Astrocyte of the spinal cord (primary cell): Measurements from ENCODE around the gene SIM1.
A peak's percentile ranks its signal among the peaks of the same experiment; 100 is the strongest.

Experiments
- DNase-seq: peaks from one replicate; pipeline ENCODE4 v3.0.0; 2011; ENCODE audit warnings: low read depth, low spot score
- H3K4me3 ChIP-seq: 2 replicates; pipeline ENCODE4 v1.5.1; 2011; ENCODE audit warnings: low read depth, mild to moderate bottlenecking, low read length, moderate library complexity
- CTCF ChIP-seq: IDR thresholded peaks from 2 replicates; pipeline ENCODE4 v1.5.1; 2012; ENCODE audit warnings: low read depth, mild to moderate bottlenecking, low read length, inconsistent platforms
- in situ Hi-C: cut with HindIII; loops from 2 replicates; pipeline ENCODE4 v1.10.0; 2017; ENCODE audit warnings: low sequenced_read_pairs

Gene SIM1

GRCh38 chr6:100342830-100343229, 121.9 kb downstream of the SIM1 start:
- DNase-seq = peak; percentile 57
- in situ Hi-C loops = no loop called here
- no peak for TF ChIP-seq CTCF
- H3K4me3 ChIP-seq = no peak overlapping the region

GRCh38 chr6:100339574-100340255, 125.0 kb downstream of the SIM1 start:
- in situ Hi-C loops = no loop called here
- no peak for TF ChIP-seq CTCF
- DNase-seq = no peak
- no peak overlapping the region for H3K4me3 ChIP-seq

GRCh38 chr6:100338090-100338489, 126.6 kb downstream of the SIM1 start:
- in situ Hi-C loops = no loop called here
- no peak for TF ChIP-seq CTCF
- DNase-seq = no peak
- H3K4me3 ChIP-seq = no peak overlapping the region

- in situ Hi-C loops = no loop called here
- no peak overlapping the region for H3K4me3 ChIP-seq
- no peak for TF ChIP-seq CTCF
- no peak for DNase-seq
These were observed 127.8 kb downstream of the SIM1 start for GRCh38 chr6:100336876-100337275.

- DNase-seq = no peak
- in situ Hi-C loops = no loop called here
- no peak overlapping the region for H3K4me3 ChIP-seq
- TF ChIP-seq CTCF = no peak
These were observed 128.7 kb downstream of the SIM1 start for GRCh38 chr6:100335991-100336390.
